Endometrial microvascular endothelial cells (primary cell): ENCODE results near the gene PHTF1. TPM values are rescaled to one million over a fixed set of nuclear protein-coding genes. Genes with fewer than 3 reads are reported as not detected.

Experiments used
- in situ Hi-C: cut with HindIII; loops from 2 replicates; pipeline ENCODE4 v1.10.0; 2017; ENCODE audit warnings: low sequenced_read_pairs, low pct_unique_long_range_greater_than_20kb; ENCODE audit errors: inconsistent ontology term
- total RNA-seq: library from RNA; depleted of rRNA; stranded (reverse); fragments of >200 nt; gene quantifications from one replicate; pipeline ENCODE4 v1.2.3, GENCODE V29; 2015; ENCODE audit errors: inconsistent ontology term

Gene PHTF1
- total RNA-seq, result 37.2 TPM

GRCh38 chr1:113759333-113760101 is at the start of gene PHTF1:
Gene PHTF1 (minus strand): TSS chr1:113759486. CDS start chr1:113758703, 783 bp downstream.
- in situ Hi-C loops, result no loop called here

GRCh38 chr1:113808450-113809195 is 49.3 kb upstream of the PHTF1 start:
- in situ Hi-C loops, result no loop called here

DNA sequence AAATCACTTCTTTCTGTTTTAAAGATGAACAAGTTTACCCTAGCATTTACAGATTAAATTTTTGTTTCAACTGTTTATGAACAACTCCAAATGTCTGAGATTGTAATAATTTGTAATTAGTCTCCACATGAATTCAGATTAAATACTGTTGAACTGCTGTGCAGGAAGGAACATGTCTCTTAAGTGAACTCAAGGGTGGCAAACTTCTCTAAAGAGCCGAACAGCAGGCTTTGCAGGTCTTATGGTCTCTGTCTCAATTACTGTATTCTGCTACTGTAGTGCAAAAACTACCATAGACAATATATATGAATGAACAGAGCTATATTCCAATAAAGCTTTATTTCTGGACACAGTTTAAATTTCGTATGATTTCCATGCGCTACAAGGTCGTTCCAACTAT is 46.4 kb upstream of the PHTF1 start:
- in situ Hi-C loops, result no loop called here

DNA sequence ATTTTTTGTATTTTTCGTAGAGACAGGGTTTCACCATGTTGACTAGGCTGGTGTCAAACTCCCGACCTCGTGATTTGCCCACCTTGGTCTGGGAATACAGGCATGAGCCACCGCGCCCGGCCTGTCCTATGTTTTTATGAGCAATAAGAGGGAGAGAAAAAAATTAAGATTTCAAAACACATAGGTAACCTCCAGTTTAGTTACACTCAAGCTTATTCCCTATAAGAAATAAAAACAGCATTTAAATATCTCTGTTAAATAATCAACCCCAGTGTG is 45.9 kb upstream of the PHTF1 start:
- in situ Hi-C loops, result no loop called here

GRCh38 chr1:113804421-113805255 is 45.4 kb upstream of the PHTF1 start:
- in situ Hi-C loops, result no loop called here

DNA sequence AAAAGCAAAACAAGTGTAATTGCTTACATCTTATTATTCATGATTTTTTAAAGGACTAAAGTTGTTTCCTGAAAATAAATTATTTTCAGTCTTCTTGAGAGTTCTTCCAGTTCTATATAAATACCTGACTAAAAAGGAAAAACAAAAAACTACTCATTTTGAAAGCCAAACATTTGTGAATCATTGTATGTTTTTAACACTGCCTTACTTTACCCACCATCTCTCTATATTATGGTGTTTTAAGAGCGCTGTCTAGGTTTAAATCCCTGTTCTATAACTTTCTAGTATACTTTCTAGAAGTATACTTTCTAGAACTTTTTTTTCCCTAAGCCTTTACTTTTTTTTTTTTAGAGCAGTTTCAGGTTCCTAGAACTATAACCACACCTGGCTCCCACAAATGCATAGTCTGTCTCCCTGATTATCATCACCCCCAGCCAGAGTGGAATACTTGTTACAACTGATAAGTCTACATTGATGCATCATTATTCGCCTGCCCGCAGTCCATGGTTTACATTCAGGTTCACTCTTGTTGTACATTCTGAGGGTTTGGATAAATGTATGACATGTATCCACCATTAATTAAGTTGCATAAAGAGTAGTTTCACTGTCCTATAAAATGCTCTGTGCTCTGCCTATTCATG is 43.2 kb upstream of the PHTF1 start:
- in situ Hi-C loops, result no loop called here

GRCh38 chr1:113800487-113800886 is 41.2 kb upstream of the PHTF1 start:
- in situ Hi-C loops, result no loop called here

DNA sequence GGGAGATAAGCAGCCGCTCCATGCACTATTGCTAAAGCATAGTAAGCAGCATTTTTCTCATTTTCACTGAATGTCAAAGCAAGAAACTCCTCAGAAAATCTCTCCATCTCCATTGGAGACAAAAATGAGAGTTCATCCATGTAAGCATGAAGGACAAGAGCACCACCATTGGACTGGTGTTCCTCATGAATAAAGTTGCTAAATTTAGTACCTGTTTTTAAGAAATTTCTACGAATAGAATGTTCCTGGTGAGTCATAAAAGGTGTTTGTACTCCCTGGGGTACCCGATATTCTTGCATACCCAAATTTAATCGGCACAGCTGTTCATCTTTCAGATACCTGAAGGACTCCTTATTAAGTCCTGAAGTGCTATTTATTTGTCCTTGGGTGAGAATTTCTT is 38.2 kb upstream of the PHTF1 start:
- in situ Hi-C loops, result no loop called here

DNA sequence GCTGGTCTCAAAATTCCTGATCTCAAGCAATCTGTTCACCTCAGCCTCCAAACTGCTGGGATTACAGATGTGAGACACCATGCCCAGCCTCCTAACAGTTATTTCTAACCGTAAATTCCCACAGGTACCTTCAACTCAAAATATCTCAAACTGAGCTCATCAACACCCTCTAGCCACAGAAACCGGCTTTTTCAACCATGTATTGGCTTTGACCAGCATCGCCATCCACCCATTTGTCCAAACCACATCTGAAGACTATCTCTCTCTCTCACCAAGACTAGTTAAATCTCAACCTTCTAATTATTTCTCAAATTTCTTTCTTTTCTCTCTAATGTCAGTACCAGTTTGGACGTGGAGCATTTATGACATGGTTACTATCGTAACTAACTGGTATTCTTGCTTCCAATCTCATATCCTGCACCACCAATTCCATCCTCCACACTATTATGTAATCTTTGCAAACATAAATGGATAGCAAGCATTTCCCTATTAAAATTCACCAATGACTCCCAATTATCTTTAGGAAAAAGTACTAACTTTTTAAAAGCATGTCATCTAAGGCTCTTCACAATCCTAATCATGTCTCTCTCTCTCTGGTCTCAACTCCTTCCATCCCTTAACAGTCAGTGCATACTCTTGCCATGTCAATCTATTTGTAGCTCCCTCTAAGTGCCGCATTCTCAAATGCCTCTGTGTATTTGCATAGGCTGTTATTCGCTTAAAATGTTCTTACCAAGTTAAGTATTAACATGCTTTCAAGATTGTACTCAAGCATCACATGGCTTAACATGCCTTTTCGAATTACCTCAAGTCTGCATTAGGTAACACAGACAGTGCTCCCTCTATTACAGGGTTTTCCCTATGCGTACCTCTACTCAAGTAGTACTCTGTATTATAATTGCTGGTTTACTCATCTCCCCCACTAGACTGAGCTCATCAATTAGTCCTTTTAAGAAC is 34.9 kb upstream of the PHTF1 start:
- in situ Hi-C loops, result no loop called here

GRCh38 chr1:113792986-113793385 is 33.7 kb upstream of the PHTF1 start:
- in situ Hi-C loops, result no loop called here

DNA sequence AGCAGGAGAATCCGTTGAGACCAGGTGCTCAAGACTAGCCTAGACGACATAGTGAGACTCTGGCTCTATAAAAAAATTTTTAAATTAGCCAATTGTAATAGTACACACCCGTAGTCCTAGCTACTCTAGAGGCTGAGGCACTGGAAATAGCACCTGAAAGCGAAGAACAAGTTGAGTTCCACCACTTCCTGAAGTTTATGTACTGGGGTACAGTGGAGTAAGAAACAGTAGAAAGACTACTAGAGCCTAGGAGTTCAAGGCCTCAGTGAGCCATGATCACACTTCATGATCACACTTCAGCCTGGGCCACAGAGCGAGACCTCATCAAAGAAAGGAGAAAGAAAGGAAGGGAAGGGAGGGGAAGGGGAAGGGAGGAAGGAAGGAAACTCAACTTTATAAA is 33.2 kb upstream of the PHTF1 start:
- in situ Hi-C loops, result no loop called here

DNA sequence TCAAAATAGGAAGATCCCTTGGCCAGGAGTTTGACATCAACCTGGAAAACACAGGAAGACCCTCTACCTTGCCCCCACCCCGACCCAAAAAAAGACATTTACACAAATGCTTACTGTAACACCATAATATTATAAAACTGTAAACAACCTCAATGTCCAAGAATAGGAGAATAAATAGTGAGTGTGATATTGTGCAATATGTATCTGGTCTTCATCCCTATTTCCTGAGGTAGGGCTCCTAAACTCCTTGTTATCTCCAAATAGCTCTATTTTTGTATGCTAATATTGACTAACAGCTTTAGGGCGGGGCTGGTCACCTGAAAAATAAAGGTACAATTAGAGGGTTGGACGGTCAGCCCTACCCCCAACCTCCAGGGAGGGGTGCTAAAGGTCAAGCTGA is 29.5 kb upstream of the PHTF1 start:
- in situ Hi-C loops, result no loop called here

DNA sequence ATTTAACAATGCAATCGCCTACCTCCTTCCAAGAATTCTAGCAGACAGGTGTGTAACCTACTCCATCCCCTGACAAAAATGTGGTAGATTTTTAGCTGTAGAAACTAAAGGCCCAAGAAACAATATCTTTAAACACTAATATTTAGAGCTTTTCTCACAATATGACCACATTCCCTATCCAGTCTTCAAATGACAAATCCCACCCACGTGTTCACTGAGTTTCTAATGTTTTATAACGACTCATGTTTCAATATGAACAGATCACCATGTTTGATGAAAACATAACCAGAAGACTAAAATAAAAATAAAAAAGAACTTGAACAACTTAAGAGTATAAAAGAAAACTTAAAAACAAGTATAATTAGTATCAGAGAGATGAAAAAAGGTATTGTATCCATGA is 28.4 kb upstream of the PHTF1 start:
- in situ Hi-C loops, result no loop called here

DNA sequence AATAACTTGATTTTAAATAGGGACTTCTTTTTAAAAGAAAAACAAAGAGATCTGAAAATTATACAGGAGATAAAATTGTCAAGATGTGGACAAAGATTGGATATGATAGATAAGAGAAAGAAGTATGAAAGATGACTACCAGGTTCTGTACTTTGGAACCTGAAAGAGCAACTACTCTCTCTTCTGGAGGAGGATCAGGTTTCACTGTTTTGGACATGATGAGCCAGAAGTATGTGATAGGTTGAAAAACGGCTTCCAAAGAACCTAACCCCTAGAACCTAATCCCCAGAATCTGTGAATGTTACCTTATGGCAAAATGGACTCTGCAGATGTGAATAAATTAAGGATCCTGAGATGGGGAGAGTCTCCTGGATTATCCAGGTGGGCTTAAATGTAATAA is 26.8 kb upstream of the PHTF1 start:
- in situ Hi-C loops, result no loop called here

- in situ Hi-C loops, result no loop called here
Measured at GRCh38 chr1:113784104-113784779, 25.0 kb upstream of the PHTF1 start.

DNA sequence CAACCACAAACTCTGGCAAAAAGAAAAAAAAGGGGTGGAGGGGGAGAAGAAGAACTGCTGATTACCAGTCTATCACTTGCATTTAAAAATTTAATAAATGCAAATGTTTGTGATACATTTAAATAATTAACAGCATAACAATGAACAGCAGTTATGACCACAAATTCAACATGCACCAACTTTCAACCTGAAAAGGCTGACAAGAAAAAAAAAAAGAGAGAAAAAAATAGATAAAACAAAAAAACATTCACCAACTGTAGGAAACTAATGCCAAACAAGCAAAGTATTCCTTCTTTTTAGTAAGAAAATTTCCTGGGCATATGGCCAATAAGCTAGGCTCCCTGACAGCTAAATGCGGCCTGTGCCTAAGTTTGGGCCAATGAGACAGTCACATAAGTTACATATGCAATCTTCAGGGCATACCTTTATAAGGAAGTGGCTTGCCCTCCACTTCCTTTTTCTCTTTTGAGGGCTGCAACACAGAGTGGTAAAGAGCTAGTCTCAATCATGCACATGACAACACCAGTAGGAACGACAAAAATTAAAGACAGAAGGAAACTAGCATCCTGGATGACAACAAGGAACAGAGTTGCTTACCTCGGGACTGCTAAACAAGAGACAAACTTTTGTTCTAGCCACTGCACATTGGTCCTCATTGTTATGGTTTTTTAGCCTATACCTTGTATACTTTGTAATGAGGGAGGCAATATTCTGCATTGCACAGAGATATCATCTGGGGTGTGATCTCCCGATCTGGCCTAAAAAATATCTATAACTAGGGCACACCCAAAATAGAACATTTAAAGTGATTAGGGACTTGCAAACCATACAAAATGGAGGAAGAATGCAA is 24.2 kb upstream of the PHTF1 start:
- in situ Hi-C loops, result no loop called here

GRCh38 chr1:113782406-113782805 is 23.1 kb upstream of the PHTF1 start:
- in situ Hi-C loops, result no loop called here
